ENCODE data around the gene BNIP1.
A peak's percentile ranks its signal among the peaks of the same experiment; 100 is the strongest.

Gene BNIP1

DNA sequence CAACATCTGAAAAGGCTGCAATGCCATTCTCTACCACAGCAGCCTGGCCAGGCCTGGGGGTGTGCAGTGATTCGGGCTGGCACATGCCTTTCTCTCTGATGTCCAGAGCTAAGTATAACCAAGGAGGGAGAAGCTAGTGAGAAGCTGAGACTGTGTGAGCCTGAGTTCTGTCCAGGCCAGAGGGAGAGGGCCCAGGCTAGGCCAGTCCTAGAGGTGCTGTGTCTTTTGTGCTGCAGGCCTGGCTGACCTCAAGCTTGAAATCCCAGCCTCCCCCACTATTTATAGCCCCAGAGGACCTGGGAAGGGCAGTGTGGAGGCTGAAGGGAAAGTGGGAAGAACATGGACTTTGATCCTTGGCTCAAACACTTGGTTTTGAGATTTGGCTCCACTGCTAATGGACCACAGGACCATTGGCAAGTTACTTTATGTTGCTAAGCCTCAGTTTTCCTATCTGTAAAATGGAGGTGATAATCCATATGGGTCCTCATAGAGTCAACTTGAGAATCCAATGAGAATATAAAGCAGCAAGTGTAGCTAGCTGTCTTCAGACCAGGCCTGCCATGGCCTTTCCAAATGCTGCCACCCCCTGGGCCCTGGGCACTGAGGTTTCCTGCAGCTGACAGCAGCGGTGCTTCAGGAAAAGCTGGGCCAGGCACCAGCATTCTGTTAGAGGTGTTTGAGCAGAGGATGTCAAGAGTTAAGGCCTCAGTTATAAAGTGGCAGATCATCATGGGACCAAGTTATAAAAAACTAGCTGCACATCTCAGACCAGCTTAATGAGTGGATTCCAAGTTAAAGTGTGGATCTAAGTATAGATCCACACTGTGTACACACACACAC lies 21.1 kb downstream of the BNIP1 start:
- DNase-seq: no peak

DNA sequence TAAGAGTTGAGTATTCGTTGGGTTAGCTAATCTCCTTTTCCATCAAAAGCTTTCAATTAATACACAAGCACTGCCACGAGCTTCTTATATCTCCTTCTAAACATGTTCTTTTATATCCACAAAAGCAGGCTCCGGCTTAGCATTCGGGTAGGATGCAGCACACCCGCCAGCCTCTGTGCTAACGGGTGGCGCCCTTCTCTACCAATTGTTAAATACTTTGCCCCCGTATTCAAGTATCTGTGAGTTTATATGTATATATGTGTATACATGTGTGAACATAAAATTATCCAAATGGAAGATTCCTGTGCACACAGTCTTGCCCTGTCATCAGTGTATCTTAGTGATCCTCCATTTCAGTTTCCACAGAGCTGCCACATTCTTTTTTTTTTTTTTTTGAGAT lies 27.8 kb downstream of the BNIP1 start:
- DNase-seq: no peak

DNA sequence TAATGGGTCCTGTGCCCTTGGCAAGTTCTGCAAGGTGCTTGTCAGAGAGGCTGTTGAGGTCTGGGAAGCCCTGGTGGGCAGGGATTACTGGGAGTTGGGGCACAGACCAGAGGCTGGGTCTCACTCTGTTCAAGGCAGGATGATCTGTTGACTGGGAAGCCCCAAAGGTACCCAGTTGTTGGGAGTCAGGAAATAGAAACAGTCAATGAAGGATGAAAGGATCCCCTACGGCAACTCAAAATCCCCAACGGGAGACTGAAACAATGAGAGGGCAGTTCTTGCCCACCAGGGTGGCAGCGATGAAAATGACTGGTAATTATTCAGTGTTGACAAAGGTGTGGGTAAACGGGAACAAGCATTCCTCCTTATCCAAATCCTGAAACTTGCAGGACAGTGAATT lies 31.2 kb downstream of the BNIP1 start:
- DNase-seq: no peak

DNA sequence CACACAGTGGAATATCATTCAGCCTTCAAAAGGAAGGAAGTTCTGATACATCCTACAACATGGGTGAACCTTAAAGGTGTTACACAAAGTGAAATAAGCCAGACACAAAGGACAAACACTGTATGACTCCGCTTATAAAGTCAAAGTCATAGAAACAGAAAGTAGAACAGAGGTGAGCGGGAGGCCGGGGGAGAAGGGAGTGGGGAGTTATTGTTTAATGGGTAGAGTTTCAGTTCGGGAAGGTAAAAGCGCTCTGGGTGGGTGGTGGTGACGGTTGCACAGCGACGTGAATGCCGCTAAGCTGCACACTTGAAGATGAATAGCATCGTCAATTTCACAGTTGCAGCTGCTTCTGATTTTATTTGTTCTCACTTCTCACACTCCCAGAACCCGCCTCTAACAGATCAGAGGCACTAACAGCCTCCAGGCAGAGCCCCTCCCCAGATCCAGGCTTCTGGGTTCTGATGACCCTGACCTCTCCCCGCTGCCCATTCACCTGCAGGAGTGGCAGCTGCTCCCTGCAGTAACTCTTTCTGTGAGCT lies 34.1 kb downstream of the BNIP1 start:
- DNase-seq: peak; percentile 17

DNA sequence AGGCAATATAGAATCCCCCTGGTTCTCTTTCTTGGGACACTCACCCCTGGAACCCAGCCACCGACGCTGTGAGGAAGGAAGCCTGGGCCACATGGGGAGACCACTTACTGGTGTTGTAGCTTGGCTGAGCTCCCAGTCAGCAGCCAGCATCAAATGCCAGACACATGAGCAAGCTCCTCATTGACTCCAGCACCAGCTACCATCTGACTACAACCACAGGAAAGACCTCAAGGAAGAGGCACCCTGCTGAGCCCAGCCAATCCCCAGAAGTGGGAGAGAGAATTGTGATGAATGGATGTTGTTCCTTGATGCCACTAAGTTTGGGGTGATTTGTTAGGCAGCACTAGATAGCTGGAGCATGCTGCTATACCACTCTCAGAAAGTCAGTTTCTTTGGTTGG lies 36.0 kb downstream of the BNIP1 start:
- DNase-seq: no peak

DNA sequence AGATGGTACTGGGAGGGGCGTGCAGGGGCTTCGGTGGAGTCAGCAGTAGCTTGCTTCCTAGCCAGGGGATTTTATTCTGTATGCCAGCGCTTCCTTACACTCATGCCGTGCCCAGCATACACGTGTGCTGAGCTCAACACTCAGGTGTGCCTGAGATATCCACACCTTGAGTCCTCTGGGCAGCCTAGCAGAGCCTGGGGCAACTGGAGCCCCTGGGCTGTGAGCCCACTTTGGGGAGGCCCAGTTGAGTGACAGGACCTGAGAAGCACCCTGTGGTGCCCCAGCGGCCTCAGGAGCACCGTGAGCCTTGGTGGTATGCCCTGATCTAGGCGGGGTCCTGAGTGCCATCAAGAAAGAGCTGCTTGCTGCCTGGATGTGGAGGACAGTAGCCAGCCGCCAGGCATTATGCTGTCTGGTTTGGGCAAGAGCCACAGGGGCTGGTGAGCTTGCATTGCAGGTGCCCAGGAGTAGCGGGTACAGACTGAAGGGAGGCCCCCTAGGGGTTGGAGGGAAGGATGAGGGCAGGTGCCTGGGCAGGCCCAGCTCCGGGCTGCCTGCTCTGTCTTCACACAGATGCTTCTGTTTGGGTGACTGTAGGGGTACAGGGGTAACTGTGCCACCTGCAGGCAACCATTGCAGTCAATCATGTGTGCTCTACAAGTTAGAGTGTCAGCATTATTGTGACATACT lies 42.9 kb downstream of the BNIP1 start:
- DNase-seq: no peak

DNA sequence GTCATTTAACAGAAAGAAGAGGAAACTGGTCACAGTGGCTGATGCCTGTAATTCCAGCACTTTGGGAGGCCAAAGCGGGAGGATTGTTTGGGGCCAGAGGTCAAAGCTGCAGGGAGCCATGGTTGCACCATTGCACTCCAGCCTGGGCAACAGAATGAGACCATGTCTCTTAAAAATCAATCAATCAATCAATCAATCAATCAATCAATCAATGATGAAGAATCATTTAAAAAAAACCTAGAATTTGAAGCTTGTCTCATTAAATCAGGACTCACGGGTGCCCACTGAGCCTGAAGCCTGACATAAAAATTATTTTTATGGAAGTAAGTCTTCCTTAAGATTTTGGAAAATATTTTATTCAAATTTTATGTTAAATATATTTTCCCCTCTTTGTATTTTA lies 43.9 kb downstream of the BNIP1 start:
- DNase-seq: no peak

DNA sequence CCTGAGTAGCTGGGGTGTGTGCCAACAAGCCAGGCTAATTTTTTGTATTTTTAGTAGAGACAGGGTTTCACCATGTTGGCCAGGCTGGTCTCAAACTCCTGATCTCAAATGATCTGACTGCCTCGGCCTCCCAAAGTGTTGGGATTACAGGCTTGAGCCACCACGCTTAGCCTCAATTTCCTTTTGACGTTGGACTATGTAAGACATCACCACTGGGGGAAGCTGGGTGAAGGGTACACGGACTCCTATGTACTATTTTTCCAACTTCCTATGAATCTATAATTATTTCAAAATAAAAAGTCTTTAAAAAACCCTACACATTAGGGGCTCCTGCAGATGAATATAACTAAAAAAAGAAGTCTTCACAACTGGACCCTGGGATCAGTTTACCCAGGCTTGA lies 46.7 kb downstream of the BNIP1 start:
- DNase-seq: no peak

DNA sequence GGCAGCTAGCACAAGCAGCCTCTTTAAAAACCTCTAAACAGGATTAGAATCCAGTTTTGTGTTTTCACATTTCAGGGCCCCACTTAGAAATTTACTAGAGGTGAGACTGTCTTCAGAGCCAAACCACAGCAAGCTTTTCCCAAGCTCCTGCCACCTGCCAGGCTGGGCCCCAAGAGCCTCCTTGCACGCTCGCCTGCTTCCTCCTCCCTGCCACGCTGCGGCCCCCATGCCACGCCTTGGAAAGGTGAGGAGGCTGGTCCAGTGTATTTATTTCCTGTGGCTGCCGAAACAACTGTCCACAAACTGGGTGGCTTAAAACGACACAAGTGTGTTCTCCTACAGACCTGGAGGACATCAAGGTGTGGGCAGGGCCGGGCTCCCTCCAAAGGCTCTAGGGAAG lies 47.2 kb downstream of the BNIP1 start:
- no peak for DNase-seq

DNA sequence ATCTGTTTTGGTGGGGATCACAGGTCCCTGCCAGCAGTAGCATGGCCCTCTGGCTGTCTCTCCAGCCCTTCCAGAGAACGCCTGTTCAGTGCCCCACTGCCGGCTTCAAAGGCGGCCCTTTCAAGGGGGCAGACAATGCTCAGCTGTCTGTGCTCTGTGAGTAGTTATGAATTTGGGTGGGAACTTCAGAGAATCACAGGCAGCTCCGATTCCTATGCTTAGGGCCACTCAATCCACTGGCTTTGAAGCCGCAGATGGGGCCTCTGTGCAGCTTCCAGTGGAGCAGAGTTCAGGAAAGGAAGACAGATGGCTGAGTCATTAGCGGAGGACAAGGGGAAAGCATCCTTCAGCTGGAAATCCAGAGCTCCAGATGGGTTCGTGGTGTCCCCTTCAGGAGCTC lies 48.2 kb downstream of the BNIP1 start:
- DNase-seq: no peak

DNA sequence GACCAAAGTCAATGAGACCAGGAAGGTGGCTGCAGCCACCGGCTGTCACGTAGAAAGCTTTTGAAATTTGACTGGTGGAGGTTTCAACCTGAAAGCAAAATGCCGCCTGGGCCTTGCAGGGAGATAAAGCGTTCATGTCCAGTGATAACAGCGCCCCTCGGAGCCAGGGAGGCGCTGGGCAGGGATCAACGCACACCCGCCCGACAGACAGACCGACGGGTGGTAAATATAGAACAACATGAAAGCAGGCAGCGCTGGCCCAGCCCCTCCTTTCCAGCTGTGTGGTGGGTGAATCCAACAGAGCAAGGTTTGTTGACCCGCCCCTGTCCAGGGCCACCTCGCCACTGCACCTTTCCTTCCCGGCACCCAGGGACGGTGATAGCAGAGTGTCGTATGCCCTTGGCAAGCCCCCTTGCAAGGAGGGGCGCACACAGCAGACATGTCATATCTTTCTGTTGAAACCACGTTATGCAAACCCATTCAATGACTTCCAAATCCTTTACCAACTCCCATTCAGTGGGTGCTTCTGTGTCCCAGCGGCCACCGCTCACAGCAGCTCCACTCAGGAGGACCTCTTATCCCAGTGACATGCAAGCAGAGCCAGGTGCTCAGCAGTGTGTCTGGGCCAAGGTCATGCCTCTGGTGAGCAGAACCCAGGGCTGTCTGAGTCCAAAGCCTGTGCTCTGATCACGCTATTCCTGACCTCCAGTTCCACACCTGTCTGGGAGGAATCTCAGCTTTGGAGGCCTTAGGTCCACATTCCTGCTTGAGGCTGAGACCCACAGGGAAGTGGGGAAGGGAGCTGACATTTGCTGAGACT lies 52.0 kb downstream of the BNIP1 start:
- no peak for DNase-seq

DNA sequence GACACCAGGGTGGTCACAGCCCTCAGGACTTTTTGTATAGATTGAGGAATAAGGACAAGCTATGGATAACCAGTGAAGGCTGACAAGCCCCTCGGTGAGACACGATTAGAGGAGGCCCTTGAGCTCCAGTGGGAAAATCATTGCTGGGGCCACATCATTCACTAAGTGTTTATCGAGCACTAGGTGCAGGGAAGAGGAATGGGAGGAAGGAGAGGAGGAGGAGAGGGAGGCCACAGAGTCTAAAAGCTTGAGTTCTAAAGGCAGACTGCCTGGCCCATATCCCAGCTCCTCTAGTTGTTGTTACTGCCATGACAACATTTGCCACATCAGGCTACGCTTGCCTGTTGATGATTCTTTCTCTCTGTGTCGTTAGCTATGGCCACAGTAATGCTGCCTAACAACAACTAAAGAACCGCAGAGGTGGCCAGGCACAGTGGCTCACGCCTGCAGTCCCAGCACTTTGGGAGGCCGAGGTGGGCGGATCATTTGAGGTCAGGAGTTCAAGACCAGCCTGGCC lies 53.1 kb downstream of the BNIP1 start:
- no peak for DNase-seq

DNA sequence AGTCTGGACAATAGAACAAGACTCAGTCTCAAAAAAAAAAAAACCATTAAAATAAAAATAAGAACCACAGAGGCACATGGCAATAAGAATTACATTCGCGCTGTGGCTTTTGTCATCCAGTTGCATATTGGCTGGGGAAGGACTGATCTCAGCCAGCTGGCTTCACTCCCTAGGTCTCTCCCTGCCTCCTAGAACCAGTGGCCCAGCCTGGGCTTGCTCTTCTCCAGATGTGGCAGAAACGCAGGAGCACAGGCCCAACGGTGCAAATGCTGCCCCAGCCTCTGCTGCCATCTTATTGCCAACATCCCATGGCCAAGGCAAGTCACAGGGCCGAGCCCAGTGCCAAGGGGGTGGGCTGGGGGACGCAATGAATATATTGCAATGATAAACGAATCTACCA lies 53.7 kb downstream of the BNIP1 start:
- DNase-seq: no peak

DNA sequence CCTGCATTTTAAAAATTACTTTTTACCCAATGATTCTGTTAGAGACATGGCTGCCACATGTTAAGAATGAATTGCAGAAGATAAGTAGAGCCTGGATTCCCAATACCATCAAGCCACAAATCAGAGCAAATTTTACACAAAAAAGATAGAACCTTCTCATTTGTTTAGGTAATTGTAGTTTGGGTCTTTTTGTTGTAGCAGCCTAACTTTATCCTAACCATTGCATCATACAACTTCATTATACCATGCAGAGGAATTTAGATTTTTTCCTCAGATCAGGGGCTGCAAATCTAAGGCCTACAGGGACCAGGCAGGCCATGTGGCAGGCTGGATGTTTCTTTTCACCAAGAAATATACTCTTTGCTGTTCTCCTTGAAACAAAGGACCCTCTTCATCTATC lies 56.0 kb downstream of the BNIP1 start:
- no peak for DNase-seq

DNA sequence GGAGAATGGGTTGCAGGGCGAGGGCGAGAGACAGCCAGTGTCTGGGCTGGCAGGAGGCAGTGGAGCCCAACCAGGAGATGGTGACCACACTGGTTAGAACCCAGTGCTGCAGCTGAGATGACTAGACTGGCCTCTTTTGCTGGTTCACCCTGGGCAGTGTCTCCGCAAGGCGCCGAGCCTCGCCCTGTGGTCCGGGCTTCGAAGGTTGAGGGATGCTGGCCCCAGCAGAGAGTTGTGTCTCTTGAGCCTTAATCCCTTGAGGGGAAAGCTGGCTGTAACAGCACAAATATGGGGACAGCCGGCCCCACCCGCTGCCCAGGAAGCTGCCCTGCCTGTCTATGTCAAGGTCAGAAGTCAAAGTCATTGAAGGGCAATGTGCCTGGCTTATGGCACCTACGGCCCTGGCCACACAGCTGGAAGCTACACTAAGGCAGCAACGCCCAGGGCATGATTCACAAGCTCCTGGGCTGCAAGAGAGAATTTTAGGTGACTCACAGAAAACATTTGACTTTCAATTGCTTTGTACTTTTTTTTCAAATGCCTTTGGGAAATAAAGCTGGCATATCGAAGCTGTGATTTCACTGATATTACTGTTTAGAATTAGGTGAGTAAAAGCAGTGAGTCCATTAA lies 57.4 kb downstream of the BNIP1 start:
- no peak for DNase-seq

DNA sequence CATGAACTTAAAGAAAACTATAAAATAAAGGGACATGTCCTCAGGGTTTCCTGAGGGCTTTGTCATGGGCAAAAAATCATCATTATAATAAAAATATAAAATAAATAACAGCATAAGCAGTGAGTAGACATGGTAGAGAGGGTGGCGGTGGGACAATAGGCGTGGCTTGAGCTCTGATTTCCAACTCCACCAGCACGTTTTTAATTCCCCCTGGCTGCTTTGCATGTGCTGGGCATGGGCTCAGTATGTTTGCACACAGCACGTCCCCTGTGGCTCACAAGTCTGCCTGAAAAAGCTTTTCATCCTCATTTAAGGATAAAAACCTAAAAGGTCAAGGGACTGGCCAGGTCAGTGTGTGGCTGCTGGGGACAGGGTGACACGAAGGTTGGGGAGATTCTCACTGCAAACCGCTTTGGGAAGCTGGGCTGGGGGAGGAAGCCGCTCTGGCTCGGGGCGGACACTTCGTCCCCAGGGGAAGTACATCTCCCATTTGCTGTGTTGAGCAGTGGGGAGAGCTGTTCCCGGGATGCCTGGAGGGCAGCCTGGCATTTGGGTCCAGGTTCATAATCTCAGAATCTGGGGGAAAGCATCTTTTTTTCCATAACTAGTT lies 58.0 kb downstream of the BNIP1 start:
- no peak for DNase-seq

DNA sequence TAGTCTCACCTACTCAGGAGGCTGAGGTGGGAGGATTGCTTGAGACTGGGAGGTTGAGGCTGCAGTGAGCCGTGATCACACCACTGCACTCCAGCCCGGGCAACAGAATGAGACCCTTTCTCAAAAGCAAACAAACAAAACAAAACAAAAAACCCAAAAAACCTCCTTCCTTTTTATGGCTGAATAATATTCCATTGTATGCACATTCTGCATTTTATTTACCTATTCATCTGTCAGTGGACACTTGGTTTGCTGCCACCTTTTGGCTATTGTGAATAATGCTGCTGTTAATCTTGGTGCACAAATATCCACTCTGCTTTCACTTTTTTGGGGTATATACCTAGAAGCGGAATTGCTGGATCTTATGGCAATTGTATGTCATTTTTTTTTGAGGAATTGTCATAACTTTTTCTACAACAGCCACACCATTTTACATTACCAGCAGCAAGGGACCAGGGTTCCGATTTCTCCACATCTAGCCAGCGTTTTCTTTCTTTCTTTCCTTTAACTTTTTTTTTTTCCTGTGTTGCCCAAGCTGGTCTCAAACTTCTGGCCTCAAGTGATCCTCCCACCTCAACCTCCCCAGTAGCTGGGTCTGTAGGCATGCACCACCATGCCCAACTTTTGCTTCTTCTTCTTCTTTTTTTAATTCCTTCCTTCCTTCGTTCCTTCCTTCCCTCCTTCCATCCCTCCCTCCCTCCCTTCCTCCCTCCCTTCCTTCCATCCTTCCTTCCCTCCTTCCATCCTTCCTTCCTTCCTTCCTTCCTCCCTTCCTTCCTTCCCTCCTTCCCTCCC lies 60.1 kb downstream of the BNIP1 start:
- no peak for DNase-seq

DNA sequence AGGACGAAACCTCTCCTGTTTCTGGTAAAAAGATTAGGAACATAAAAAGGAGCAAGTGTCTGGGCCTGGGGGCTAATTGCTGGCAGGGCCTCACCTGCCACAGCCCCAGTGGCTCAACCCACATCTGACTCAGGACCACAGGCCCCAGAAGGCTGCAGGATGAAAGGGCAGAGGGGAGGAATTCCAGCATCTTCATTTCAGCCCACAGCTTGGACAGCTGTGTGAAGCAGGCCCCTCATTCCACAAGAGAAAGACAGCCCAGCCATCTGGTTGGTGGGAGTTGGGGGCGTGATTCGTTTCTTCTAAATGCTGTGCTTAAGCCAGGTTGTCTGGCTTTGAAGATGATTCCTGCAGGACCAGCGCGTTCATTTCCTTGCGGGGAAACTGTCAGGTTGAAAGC lies 61.6 kb downstream of the BNIP1 start:
- no peak for DNase-seq

DNA sequence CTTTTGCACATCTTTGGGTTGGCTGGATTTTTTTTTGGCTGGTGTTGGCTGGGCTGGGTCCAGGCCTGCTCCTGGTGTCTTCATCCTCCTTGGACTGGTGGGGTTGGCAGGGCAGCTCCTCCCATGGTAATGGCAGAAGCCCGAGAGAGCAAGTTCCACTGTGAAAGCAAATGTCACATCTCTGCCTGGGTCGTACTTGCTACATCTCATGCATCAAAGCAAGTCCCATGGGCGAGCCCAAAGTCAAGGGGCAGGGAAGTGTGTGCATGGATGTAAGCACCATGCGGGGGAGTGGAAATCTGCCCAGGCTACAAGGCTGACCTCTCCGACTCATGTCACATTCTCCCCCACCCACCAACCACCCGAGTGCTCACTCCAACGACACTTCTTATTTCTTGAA lies 64.0 kb downstream of the BNIP1 start:
- no peak for DNase-seq

DNA sequence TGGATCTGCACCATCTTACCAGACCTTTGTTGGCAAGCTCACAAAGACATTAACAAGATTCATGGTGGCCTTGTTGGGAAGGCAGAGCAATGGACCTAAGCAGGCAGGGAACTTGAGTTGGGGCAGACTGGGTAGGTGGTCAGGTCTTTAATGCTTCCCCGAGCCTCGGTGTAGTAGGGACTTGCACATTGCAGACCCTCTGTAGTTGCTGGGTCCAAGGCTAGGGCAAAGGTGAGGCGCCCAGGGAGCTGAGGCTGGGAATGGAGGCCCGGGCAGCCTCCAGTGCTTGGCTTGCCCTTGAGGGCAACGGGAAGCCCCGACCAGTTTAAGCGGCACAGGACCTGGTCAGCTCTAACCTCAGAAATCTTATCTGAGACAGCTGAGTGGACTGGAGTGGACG lies 66.5 kb downstream of the BNIP1 start:
- DNase-seq: no peak

DNA sequence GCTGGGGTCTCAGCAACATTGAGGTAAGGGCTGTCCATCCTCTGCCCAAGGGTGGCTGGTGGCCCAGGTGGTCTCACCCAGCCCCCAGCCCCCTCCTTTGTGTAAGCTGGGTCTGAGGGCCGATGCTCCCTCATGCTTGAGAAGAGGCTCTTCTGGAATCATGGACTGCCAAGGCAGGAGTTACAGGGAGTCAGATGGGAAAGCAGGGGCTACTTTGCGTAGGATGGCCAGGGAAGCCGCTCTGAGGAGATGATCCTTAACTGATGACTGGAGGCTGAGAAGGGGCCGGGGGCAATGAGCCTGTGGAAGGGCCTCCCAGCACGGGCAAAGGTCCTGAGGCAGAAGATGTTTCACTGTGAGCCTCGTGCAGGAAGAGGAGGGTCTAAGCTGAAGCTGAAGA lies 67.0 kb downstream of the BNIP1 start:
- no peak for DNase-seq
